ENCODE measurements around the gene ZNF318.

GRCh38 chr6:43416935-43417334 lies 47.5 kb upstream of the ZNF318 start:
- TF ChIP-seq YY1 (IDR thresholded peaks at IDR 0.05; ENCODE audit: low read depth) = no peak
- TF ChIP-seq CTCF (IDR thresholded peaks at IDR 0.05) = no peak
- no peak for TF ChIP-seq TEAD4 (IDR thresholded peaks at IDR 0.05; ENCODE audit: borderline replicate concordance, insufficient read depth)
- TF ChIP-seq RFX5 (IDR thresholded peaks at IDR 0.05; ENCODE audit: low read length) = no peak
- TF ChIP-seq JUND (IDR thresholded peaks at IDR 0.05) = no peak
- TF ChIP-seq SMC3 (IDR thresholded peaks at IDR 0.05; ENCODE audit: low read depth, low read length) = no peak
- TF ChIP-seq SIN3A (IDR thresholded peaks at IDR 0.05; ENCODE audit: borderline replicate concordance, low read depth, low read length) = no peak
- no peak for TF ChIP-seq ZBTB33 (IDR thresholded peaks at IDR 0.05; ENCODE audit: borderline replicate concordance, low read depth)
- TF ChIP-seq NFIC (IDR thresholded peaks at IDR 0.05; ENCODE audit: borderline replicate concordance) = no peak
- TF ChIP-seq POLR2AphosphoS5 (IDR thresholded peaks at IDR 0.05; ENCODE audit: low read depth, low read length) = no peak
- TF ChIP-seq GABPA (IDR thresholded peaks at IDR 0.05; ENCODE audit: low read depth) = no peak
- TF ChIP-seq REST (IDR thresholded peaks at IDR 0.05; ENCODE audit: low read depth, low read length) = no peak

All from SK-N-SH (cell line).